Tibial nerve (tissue), 4 donors: ENCODE measurements around the gene PDF. TPM values are rescaled to one million over a fixed set of nuclear protein-coding genes. Genes with fewer than 3 reads are reported as not detected.

Experiments used
- DNase-seq, 2 donors: peaks; one replicate each; pipeline ENCODE4 v3.0.0-alpha.2; 2019; ENCODE audit warnings: low spot score in 2 of 2
- H3K27ac ChIP-seq, 4 donors: fragments of 200-600 bp; sonication (generic) in 3 of 4; one replicate each; pipeline ENCODE4 v1.5.1; 2017 to 2019; ENCODE audit warnings: mild to moderate bottlenecking in 1 of 4
- H3K27me3 ChIP-seq, 2 donors: fragments of 200-600 bp; sonication (generic) in 1 of 2; one replicate each; pipeline versions ENCODE4 v1.5.1 to v1.6.0; 2017 to 2019
- H3K36me3 ChIP-seq, 3 donors: fragments of 200-600 bp; sonication (generic); one replicate each; pipeline ENCODE4 v1.5.1; 2018 to 2019
- H3K4me1 ChIP-seq, 4 donors: fragments of 200-600 bp; sonication (generic) in 3 of 4; one replicate each; pipeline ENCODE4 v1.5.1; 2017 to 2019
- H3K4me3 ChIP-seq, 4 donors: fragments of 200-600 bp; sonication (generic) in 3 of 4; one replicate each; pipeline ENCODE4 v1.5.1; 2017 to 2019; ENCODE audit warnings: mild to moderate bottlenecking in 1 of 4, moderate library complexity in 1 of 4
- H3K9me3 ChIP-seq, 4 donors: fragments of 200-600 bp; sonication (generic) in 3 of 4; one replicate each; pipeline ENCODE4 v1.5.1; 2017 to 2019
- CTCF ChIP-seq, 5 experiments: fragments of 200-600 bp in 3 of 5; fragments of 450-650 bp in 2 of 5; sonication (generic) in 3 of 5; IDR thresholded peaks; one replicate each; pipeline ENCODE4 v1.5.1; 2016 to 2019; ENCODE audit warnings: antibody characterized with exemption in 5 of 5, mild to moderate bottlenecking in 3 of 5, moderate library complexity in 2 of 5
- EP300 ChIP-seq, 2 donors: sonication (generic); formaldehyde crosslinking; IDR thresholded peaks; one replicate each; pipeline ENCODE4 v1.6.1; 2017; ENCODE audit warnings: antibody characterized with exemption in 2 of 2, mild to moderate bottlenecking in 1 of 2
- POLR2A ChIP-seq, 2 donors: fragments of 450-650 bp; IDR thresholded peaks; one replicate each; pipeline ENCODE4 v1.6.1; 2017; ENCODE audit warnings: antibody characterized with exemption in 2 of 2, mild to moderate bottlenecking in 2 of 2, moderate library complexity in 2 of 2
- WGBS, 2 donors: methylation state at CpG; one replicate each; pipeline ENCODE4 v1.1.5; 2018; 5-methylcytosine and 5-hydroxymethylcytosine counted together
- total RNA-seq, 4 donors: library from RNA; depleted of rRNA; stranded (reverse); fragments of >200 nt; gene quantifications; one replicate each; pipeline ENCODE4 v1.1.0, GENCODE V29; 2016

PDF gene
- total RNA-seq, 4 donors from 2014 or later, result 6.8 to 20.7 (median 15.8) TPM

GRCh38 chr16:69322343-69322742 is 8.0 kb downstream of the PDF start:
- H3K27ac ChIP-seq, result no peak overlapping the region
- H3K4me3 ChIP-seq, result no peak overlapping the region
- no peaks in the 10 kb centered on the region for H3K9me3 ChIP-seq
- no peaks in the 10 kb centered on the region for H3K27me3 ChIP-seq
- TF ChIP-seq EP300 (IDR thresholded peaks at IDR 0.05), result no peak
- TF ChIP-seq CTCF (IDR thresholded peaks at IDR 0.05), result no peak
- no peak for TF ChIP-seq POLR2A (IDR thresholded peaks at IDR 0.05)
- peaks cover 0 to 22% (median 5%) of the 10 kb centered on the region in 4 donors for H3K4me1 ChIP-seq
- H3K36me3 ChIP-seq, result peaks cover 9 to 97% (median 38%) of the 10 kb centered on the region in 3 donors
- WGBS, 2 donors, result 77 to 92% methylated on average over 7 of the region's 7 CpGs
- DNase-seq, result no peak

- H3K9me3 ChIP-seq, result no peaks in the 10 kb centered on the region
- peaks cover 0 to 13% (median under 1%) of the 10 kb centered on the region in 4 donors for H3K4me1 ChIP-seq
- H3K27me3 ChIP-seq, result no peaks in the 10 kb centered on the region
- WGBS, 2 donors, result 87 to 89% methylated on average over 22 of the region's 22 CpGs
- no peak overlapping the region for H3K27ac ChIP-seq
- no peak overlapping the region for H3K4me3 ChIP-seq
- no peak for TF ChIP-seq POLR2A (IDR thresholded peaks at IDR 0.05)
- no peak for TF ChIP-seq EP300 (IDR thresholded peaks at IDR 0.05)
- no peak for TF ChIP-seq CTCF (IDR thresholded peaks at IDR 0.05)
- DNase-seq, result no peak
- peaks cover 9 to 100% (median 49%) of the 10 kb centered on the region in 3 donors for H3K36me3 ChIP-seq
Observed at GRCh38 chr16:69321080-69321479, 9.3 kb downstream of the PDF start.

- H3K27me3 ChIP-seq, result no peaks in the 10 kb centered on the region
- TF ChIP-seq CTCF (IDR thresholded peaks at IDR 0.05) (no peak), POLR2A (IDR thresholded peaks at IDR 0.05) (no peak), EP300 (IDR thresholded peaks at IDR 0.05) (no peak)
- peaks cover 9 to 100% (median 53%) of the 10 kb centered on the region in 3 donors for H3K36me3 ChIP-seq
- WGBS, 2 donors, result 89 to 90% methylated on average over 11 to 13 of the region's 13 CpGs
- H3K9me3 ChIP-seq, result no peaks in the 10 kb centered on the region
- H3K4me1 ChIP-seq, result peaks cover 0 to 12% (median 0%) of the 10 kb centered on the region in 4 donors
- no peak overlapping the region for H3K4me3 ChIP-seq
- no peak overlapping the region for H3K27ac ChIP-seq
- no peak for DNase-seq
Observed at GRCh38 chr16:69320740-69321073, 9.7 kb downstream of the PDF start.

GRCh38 chr16:69319826-69320739 is 10.3 kb downstream of the PDF start:
- TF ChIP-seq CTCF (IDR thresholded peaks at IDR 0.05) (no peak), POLR2A (IDR thresholded peaks at IDR 0.05) (no peak), EP300 (IDR thresholded peaks at IDR 0.05) (no peak)
- no peak overlapping the region for H3K27ac ChIP-seq
- H3K4me1 ChIP-seq, result peaks cover 0 to 18% (median 2%) of the 10 kb centered on the region in 4 donors
- no peaks in the 10 kb centered on the region for H3K9me3 ChIP-seq
- WGBS, 2 donors, result 82 to 88% methylated on average over 26 to 30 of the region's 30 CpGs
- H3K27me3 ChIP-seq, result no peaks in the 10 kb centered on the region
- peaks cover 9 to 100% (median 53%) of the 10 kb centered on the region in 3 donors for H3K36me3 ChIP-seq
- H3K4me3 ChIP-seq, result no peak overlapping the region
- no peak for DNase-seq

DNA sequence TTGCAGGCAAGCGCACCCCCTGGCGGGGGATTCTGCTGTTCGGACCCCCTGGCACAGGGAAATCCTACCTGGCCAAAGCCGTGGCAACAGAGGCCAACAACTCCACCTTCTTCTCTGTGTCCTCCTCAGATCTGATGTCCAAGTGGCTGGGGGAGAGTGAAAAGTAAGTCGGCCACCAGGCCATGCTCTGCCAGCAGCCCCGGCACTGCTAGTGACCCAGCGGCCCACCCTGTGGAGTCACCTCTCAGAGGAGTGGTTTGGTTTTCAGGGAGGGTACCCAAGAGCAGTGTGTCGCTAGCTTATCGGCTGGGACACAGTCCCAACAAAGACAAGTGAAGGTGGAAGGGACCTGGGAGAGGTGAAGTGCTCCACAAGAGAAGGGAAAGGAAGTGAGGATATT is 11.0 kb downstream of the PDF start:
- H3K27ac ChIP-seq, result no peak overlapping the region
- no peak for DNase-seq
- no peak for TF ChIP-seq CTCF (IDR thresholded peaks at IDR 0.05)
- TF ChIP-seq EP300 (IDR thresholded peaks at IDR 0.05), result no peak
- no peaks in the 10 kb centered on the region for H3K27me3 ChIP-seq
- peaks cover 9 to 100% (median 53%) of the 10 kb centered on the region in 3 donors for H3K36me3 ChIP-seq
- peaks cover 0 to 22% (median 5%) of the 10 kb centered on the region in 4 donors for H3K4me1 ChIP-seq
- 87 to 95% methylated on average over 9 of the region's 9 CpGs for WGBS, 2 donors
- H3K9me3 ChIP-seq, result no peaks in the 10 kb centered on the region
- H3K4me3 ChIP-seq, result no peak overlapping the region
